IMR-90 (cell line): ENCODE results near the gene HIF1A. TPM values are rescaled to one million over a fixed set of nuclear protein-coding genes. Genes with fewer than 3 reads are reported as not detected.

Source experiments
- ATAC-seq: fragments of 200-7000 bp; cut with Tn5 transposase; 2 replicates; pipeline ENCODE4 v1.9.1; 2020; ENCODE audit warnings: low read depth, mild to moderate bottlenecking, moderate library complexity
- BruUV-seq: library from RNA; stranded (reverse); fragments of 400-500 nt; replicated peaks from 2 replicates; lab custom pipeline; 2021; lab: Mats Ljungman, UMichigan
- CTCF ChIA-PET: fragments of 300-600 bp; formaldehyde crosslinking; extraction: SDS; loops from one replicate; lab custom pipeline; 2021; ENCODE audit warnings: antibody characterized with exemption; lab: Yijun Ruan, JAX
- POLR2A ChIA-PET: fragments of 300-600 bp; sonication (Branson Sonifier 250); formaldehyde crosslinking; loops from one replicate; lab custom pipeline; 2022; ENCODE audit warnings: antibody characterized with exemption; ENCODE audit not compliant: unreplicated experiment; lab: Charles Lee
- DNase-seq: peaks from one replicate; pipeline ENCODE4 v3.0.0; 2013
- H2AFZ ChIP-seq: replicated peaks from 2 replicates; pipeline ENCODE3; 2013; ENCODE audit warnings: low read length, mild to moderate bottlenecking; ENCODE audit not compliant: poor library complexity
- H2AK5ac ChIP-seq: 2 replicates; pipeline ENCODE4 v1.6.1; 2013; ENCODE audit warnings: low read depth, low read length, inconsistent platforms
- H2AK9ac ChIP-seq: replicated peaks from 2 replicates; pipeline ENCODE3; 2013; ENCODE audit warnings: mild to moderate bottlenecking, low read depth, low read length, moderate library complexity; ENCODE audit not compliant: poor library complexity
- H2BK120ac ChIP-seq: 2 replicates; pipeline ENCODE4 v1.6.1; 2013; ENCODE audit warnings: low read depth, low read length, inconsistent platforms
- H2BK15ac ChIP-seq: 3 replicates; pipeline ENCODE4 v1.6.1; 2013; ENCODE audit warnings: low read depth, low read length, inconsistent platforms
- H2BK20ac ChIP-seq: 2 replicates; pipeline ENCODE4 v1.6.1; 2013; ENCODE audit warnings: low read depth, mild to moderate bottlenecking, inconsistent platforms, low read length, moderate library complexity
- H2BK5ac ChIP-seq: 2 replicates; pipeline ENCODE4 v1.6.1; 2013; ENCODE audit warnings: mild to moderate bottlenecking, low read depth, low read length, inconsistent platforms; ENCODE audit not compliant: poor library complexity, severe bottlenecking
- H3K14ac ChIP-seq: replicated peaks from 2 replicates; pipeline ENCODE4 v1.6.1; 2013; ENCODE audit warnings: low read depth, low read length, inconsistent platforms
- H3K18ac ChIP-seq: 2 replicates; pipeline ENCODE4 v1.6.1; 2013; ENCODE audit warnings: low read depth, low read length, control low read depth
- H3K23ac ChIP-seq: 2 replicates; pipeline ENCODE4 v1.6.1; 2013; ENCODE audit warnings: low read depth, low read length, inconsistent platforms
- H3K27ac ChIP-seq: 2 replicates; pipeline ENCODE4 v1.5.1; 2013; ENCODE audit warnings: mild to moderate bottlenecking, control low read depth, low read length; ENCODE audit not compliant: insufficient read depth
- H3K27me3 ChIP-seq: 2 replicates; pipeline ENCODE4 v1.6.1; 2013; ENCODE audit warnings: low read length; ENCODE audit not compliant: control insufficient read depth, insufficient read depth
- H3K36me3 ChIP-seq: 2 replicates; pipeline ENCODE4 v1.6.1; 2013; ENCODE audit warnings: low read length, mixed read lengths; ENCODE audit not compliant: control insufficient read depth, insufficient read depth
- H3K4ac ChIP-seq: 2 replicates; pipeline ENCODE4 v1.6.1; 2013; ENCODE audit warnings: low read depth, low read length, inconsistent platforms
- H3K4me1 ChIP-seq: 2 replicates; pipeline ENCODE4 v1.6.1; 2013; ENCODE audit warnings: low read length, mixed read lengths; ENCODE audit not compliant: control insufficient read depth, insufficient read depth
- H3K4me2 ChIP-seq: 2 replicates; pipeline ENCODE4 v1.6.1; 2013; ENCODE audit warnings: low read depth, mild to moderate bottlenecking, control low read depth, low read length, moderate library complexity
- H3K4me3 ChIP-seq: 2 replicates; pipeline ENCODE4 v1.5.1; 2013; ENCODE audit warnings: low read depth, mild to moderate bottlenecking, control low read depth, low read length, moderate library complexity; ENCODE audit not compliant: insufficient read depth
- H3K56ac ChIP-seq: 2 replicates; pipeline ENCODE4 v1.6.1; 2013; ENCODE audit warnings: low read length, inconsistent platforms; ENCODE audit not compliant: insufficient read depth; ENCODE audit errors: extremely low read depth
- H3K79me1 ChIP-seq, 2 experiments: 2 replicates each; pipeline ENCODE4 v1.6.1; 2013; ENCODE audit warnings: low read length in 2 of 2, inconsistent platforms in 1 of 2, low read depth in 1 of 2
- H3K9ac ChIP-seq: 2 replicates; pipeline ENCODE4 v1.6.1; 2013; ENCODE audit warnings: low read depth, low read length, control low read depth
- H3K9me1 ChIP-seq: 2 replicates; pipeline ENCODE4 v1.6.1; 2013; ENCODE audit warnings: low read length, inconsistent platforms; ENCODE audit not compliant: insufficient read depth
- H3K9me3 ChIP-seq: 2 replicates; pipeline ENCODE4 v1.6.1; 2013; ENCODE audit warnings: low read length; ENCODE audit not compliant: control insufficient read depth, insufficient read depth
- H4K20me1 ChIP-seq: 2 replicates; pipeline ENCODE4 v1.6.1; 2013; ENCODE audit warnings: low read length, inconsistent platforms; ENCODE audit not compliant: insufficient read depth
- H4K5ac ChIP-seq: 2 replicates; pipeline ENCODE4 v1.6.1; 2013; ENCODE audit warnings: mild to moderate bottlenecking, low read depth, low read length, control low read depth
- H4K8ac ChIP-seq, 2 experiments: 2 replicates each; pipeline ENCODE4 v1.6.1; 2013; ENCODE audit warnings: low read depth in 2 of 2, low read length in 2 of 2, control low read depth in 1 of 2, inconsistent platforms in 1 of 2
- H4K91ac ChIP-seq: 2 replicates; pipeline ENCODE4 v1.6.1; 2013; ENCODE audit warnings: low read depth, low read length, inconsistent platforms; ENCODE audit not compliant: insufficient read depth
- CEBPB ChIP-seq: IDR thresholded peaks from 2 replicates; pipeline ENCODE4 v1.6.1; 2012; ENCODE audit warnings: low read depth, low read length, improper control_type of control experiment
- ELK1 ChIP-seq: fragments of 150-350 bp; IDR thresholded peaks from 2 replicates; pipeline ENCODE4 v1.6.1; 2016; ENCODE audit warnings: low read depth, mild to moderate bottlenecking, low read length, moderate library complexity, borderline replicate concordance
- MAFK ChIP-seq: IDR thresholded peaks from 2 replicates; pipeline ENCODE4 v1.6.1; 2012; ENCODE audit warnings: low read depth, low read length, improper control_type of control experiment
- WGBS, 2 experiments: methylation state at CpG; one replicate each; pipeline versions ENCODE4 v1.1.5 to v1.1.7; 2013; ENCODE audit warnings: missing lambda C conversion rate in 2 of 2; ENCODE audit not compliant: insufficient read length in 1 of 2; ENCODE audit errors: extremely low coverage in 2 of 2; 5-methylcytosine and 5-hydroxymethylcytosine counted together
- dilution Hi-C: fragments of 300-500 bp; cut with HindIII; formaldehyde crosslinking; loops from one replicate; pipeline ENCODE4 v1.14.3; 2018; ENCODE audit warnings: low sequenced_read_pairs; ENCODE audit not compliant: unreplicated experiment
- in situ Hi-C: fragments of 300-500 bp; cut with MboI; formaldehyde crosslinking; loops from 3 replicates; pipeline ENCODE4 v1.14.3; 2019; ENCODE audit warnings: low sequenced_read_pairs, inconsistent platforms, mixed read lengths
- intact Hi-C: fragments of 100-400 bp; cut with micrococcal nuclease; formaldehyde crosslinking; loops from 2 replicates; pipeline ENCODE4 v1.10.0; 2022
- polyA plus RNA-seq, 3 experiments: library from polyadenylated mRNA; depleted of rRNA; stranded (reverse); fragments of >200 nt; gene quantifications; 2 replicates each; pipeline ENCODE4 v1.2.3, GENCODE V29; 2012; ENCODE audit warnings: low replicate concordance in 1 of 3
- total RNA-seq: library from RNA; depleted of rRNA; stranded (reverse); fragments of >200 nt; gene quantifications from 2 replicates; pipeline ENCODE4 v1.2.3, GENCODE V29; 2012

The HIF1A gene
- total and polyA plus RNA-seq, 2 of the 4 experiments (the other 2 are of a cell fraction): 128 to 301 TPM

GRCh38 chr14:61659582-61659981, 35.7 kb upstream of the HIF1A start:
- WGBS, 2 experiments: no CpG with 5 or more reads among the region's 2 CpGs
- Histone ChIP-seq H4K5ac (no peak overlapping the region), H3K23ac (no peak overlapping the region), H3K27ac (no peak overlapping the region), H2BK120ac (no peak overlapping the region), H3K4me2 (no peak overlapping the region), H3K36me3 (no peaks in the 10 kb centered on the region), H3K4me3 (no peak overlapping the region), H2AK9ac (no peak overlapping the region), H3K9ac (no peak overlapping the region), H3K18ac (no peak overlapping the region), H2BK20ac (no peak overlapping the region), H3K27me3 (no peaks in the 10 kb centered on the region), H4K91ac (no peak overlapping the region), H3K9me1 (peaks cover 7% of the 10 kb centered on the region), H3K4me1 (peaks cover 14% of the 10 kb centered on the region), H4K20me1 (no peaks in the 10 kb centered on the region), H3K14ac (no peak overlapping the region), H2AFZ (no peak overlapping the region), H4K8ac (no peak overlapping the region), H3K56ac (no peak overlapping the region), H3K79me1 (peaks cover 0 to 5% of the 10 kb centered on the region in 2 experiments; a peak in 1 of 4 replicates), H3K4ac (no peak overlapping the region), H2BK5ac (no peak overlapping the region), H2BK15ac (no peak overlapping the region), H2AK5ac (0 out of 2 replicates have a peak overlapping the region, but pooled peaks have one; percentile 74), H3K9me3 (no peaks in the 10 kb centered on the region)
- intact Hi-C loops: no loop called here
- ATAC-seq: no peak
- ChIA-PET CTCF (interaction anchor here (0.8 kb wide), 1 partner anchor 39 kb away, joined by 3 read pairs; no protein-coding TSS in a partner anchor), POLR2A (no interaction called here)
- TF ChIP-seq ELK1: no peak
- TF ChIP-seq CEBPB: peak; percentile 73
- no peak for TF ChIP-seq MAFK
- DNase-seq: peak; percentile 18
- BruUV-seq: no TSS peak
- in situ Hi-C loops: no loop called here
- dilution Hi-C loops: no loop called here
